Measurements from ENCODE around the gene IGSF21.
"Not testable (repeated sequence)": the region's sequence is repeated elsewhere in the genome, so short reads cannot be mapped to it uniquely, and the experiment has no call there.

The IGSF21 gene

DNA sequence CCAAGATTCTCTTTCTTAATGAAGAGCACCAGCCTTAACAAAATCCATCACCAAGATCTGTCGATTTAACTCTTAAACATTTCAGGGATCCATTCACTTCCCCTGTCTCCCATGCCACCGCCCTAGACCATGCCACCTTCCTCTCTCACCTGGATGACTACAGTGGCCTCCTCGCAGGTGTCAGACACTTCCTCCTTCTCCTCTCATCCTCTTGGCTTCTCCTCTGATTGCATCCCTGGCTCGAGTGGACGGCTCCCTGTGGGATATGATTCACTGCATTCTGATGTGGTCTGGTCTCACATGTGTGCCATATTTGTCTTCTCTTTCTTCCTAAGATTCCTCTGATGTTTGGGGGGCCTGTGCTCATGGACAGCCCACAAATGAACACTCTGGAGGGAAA is 306.7 kb downstream of the IGSF21 start:
- no peak for DNase-seq
- Histone ChIP-seq H3K9me3 (ENCODE audit: severe bottlenecking) (peaks cover 14% of the 10 kb centered on the region), H3K4me3 (ENCODE audit: low read depth, low read length) (no peak overlapping the region), H3K27ac (no peak overlapping the region), H3K27me3 (ENCODE audit: insufficient read depth, low read depth, severe bottlenecking) (no peaks in the 10 kb centered on the region), H3K36me3 (no peaks in the 10 kb centered on the region)
- TF ChIP-seq, protein P1, sequence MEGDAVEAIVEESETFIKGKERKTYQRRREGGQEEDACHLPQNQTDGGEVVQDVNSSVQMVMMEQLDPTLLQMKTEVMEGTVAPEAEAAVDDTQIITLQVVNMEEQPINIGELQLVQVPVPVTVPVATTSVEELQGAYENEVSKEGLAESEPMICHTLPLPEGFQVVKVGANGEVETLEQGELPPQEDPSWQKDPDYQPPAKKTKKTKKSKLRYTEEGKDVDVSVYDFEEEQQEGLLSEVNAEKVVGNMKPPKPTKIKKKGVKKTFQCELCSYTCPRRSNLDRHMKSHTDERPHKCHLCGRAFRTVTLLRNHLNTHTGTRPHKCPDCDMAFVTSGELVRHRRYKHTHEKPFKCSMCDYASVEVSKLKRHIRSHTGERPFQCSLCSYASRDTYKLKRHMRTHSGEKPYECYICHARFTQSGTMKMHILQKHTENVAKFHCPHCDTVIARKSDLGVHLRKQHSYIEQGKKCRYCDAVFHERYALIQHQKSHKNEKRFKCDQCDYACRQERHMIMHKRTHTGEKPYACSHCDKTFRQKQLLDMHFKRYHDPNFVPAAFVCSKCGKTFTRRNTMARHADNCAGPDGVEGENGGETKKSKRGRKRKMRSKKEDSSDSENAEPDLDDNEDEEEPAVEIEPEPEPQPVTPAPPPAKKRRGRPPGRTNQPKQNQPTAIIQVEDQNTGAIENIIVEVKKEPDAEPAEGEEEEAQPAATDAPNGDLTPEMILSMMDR (IDR thresholded peaks at IDR 0.05; ENCODE audit: low read depth, low read length), result no peak

DNA sequence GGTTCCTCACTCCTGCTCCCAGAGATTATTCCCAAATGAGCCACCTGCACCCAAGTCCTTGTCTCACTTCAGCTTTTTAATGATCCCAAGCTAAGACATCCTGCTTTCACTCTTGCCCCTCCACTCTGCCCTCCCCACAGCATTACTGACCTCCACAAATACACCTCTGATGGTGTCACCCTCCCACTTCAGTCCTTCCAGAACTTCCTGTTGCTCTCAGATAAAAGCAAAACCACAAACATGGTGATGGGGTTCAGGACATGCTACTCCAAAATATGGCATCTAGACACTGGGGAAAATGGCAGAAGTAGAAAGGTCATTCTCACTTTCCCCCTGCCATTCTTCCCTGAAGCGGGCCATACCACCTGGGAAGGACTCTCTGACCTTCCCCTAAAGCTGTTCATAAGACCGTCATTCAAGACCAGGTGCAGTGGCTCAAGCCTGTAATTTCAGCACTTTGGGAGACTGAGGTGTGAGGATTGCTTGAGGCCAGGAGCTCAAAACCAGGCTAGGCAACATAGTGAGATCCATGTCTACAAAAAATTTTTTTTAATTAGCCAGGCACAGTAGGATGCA is 307.4 kb downstream of the IGSF21 start:
- no peaks in the 10 kb centered on the region for H3K27me3 ChIP-seq (ENCODE audit: insufficient read depth, low read depth, severe bottlenecking)
- no peak overlapping the region for H3K27ac ChIP-seq
- peaks cover 14% of the 10 kb centered on the region for H3K9me3 ChIP-seq (ENCODE audit: severe bottlenecking)
- H3K4me3 ChIP-seq (ENCODE audit: low read depth, low read length), result no peak overlapping the region
- no peaks in the 10 kb centered on the region for H3K36me3 ChIP-seq
- DNase-seq, result no peak
- TF ChIP-seq, protein P1 (IDR thresholded peaks at IDR 0.05; ENCODE audit: low read depth, low read length), result no peak

DNA sequence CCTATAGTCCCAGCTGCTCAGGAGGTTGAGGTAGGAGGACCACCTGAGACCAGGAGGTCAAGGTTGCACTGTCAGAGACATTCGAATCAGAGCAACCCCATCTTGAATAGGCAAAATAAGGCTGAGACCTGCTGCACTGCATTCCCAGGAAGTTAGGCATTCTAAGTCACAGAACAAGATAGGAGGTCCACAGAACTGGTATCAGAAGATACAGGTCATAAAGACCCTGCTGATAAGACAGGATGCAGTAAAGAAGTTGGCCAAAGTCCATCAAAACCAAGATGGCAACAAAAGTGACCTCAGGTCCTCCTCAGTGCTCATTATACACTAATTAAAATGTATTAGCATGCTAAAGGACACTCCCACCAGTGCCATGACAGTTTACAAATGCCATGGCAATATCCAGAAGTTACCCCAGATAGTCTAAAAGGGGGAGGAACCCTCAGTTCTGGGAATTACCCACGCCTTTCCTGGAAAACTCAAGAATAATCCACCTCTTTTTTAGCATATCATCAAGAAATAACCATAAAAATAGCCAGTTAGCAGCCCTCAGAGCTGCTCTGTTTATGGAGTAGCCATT is 307.9 kb downstream of the IGSF21 start:
- Histone ChIP-seq H3K4me3 (ENCODE audit: low read depth, low read length) (no peak overlapping the region), H3K9me3 (ENCODE audit: severe bottlenecking) (peaks cover 14% of the 10 kb centered on the region), H3K27me3 (ENCODE audit: insufficient read depth, low read depth, severe bottlenecking) (no peaks in the 10 kb centered on the region), H3K27ac (no peak overlapping the region), H3K36me3 (no peaks in the 10 kb centered on the region)
- no peak for DNase-seq
- TF ChIP-seq, protein P1 (IDR thresholded peaks at IDR 0.05; ENCODE audit: low read depth, low read length), result no peak

DNA sequence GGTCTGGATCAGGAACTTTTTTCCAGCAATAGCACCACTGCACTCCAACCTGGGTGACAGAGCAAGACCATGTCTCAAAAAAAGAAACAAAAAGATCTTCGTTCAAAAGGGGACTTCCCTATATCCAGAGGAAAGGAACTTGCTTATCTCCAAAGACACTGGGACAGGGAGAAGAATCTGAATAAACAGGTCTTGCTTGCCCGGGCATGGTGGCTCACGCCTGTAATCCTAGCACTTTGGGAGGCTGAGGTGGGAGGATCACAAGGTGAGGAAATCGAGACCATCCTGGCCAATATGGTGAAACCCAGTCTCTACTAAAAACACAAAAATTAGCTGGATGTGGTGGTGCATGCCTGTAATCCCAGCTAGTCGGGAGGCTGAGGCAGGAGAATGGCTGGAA is 308.5 kb downstream of the IGSF21 start:
- peaks cover 14% of the 10 kb centered on the region for H3K9me3 ChIP-seq (ENCODE audit: severe bottlenecking)
- H3K27me3 ChIP-seq (ENCODE audit: insufficient read depth, low read depth, severe bottlenecking), result not testable (repeated sequence)

DNA sequence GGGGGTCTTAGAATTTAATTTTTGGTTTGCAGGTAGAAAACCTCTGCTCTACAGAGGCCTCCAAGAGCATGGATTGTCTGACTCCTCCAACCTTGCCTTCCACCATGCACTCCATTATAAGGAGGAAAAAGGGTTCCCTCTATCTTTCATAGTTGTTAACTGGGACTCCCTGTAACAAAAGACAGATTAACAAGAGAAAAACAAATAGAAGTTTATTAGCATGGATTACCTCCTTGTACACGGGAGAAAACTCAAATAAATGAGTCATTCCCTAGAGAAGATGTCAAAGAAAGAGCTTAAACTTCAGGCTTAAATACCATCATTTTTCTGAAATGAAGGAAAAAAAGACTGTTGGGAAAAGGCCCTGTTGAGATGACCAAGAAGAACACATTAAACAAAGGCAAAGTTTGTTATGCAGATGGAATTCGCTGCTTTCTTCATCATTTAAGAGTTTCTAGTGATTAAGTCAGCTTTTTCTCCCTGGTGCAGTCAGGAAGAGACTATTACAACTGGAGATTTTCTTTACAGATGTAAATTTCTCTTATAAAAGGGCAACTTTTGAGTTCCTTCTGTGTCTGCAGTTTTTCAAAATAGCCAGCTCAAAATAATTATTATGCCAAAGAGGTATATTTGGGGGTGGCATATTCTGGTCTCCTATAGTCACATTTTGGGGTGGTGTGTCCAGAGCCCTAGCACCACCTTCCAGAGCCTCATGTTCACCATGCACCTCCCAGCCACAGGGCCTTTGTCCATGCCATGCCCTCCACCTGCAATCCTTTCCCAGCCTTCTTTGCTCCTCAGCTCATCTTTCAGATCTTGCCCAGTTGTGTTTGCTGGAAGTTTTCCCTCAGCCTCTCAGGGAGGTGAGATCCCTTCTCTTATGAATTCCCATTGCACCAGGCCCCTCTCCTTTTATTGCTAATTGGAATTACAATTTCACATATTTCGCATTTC is 310.0 kb downstream of the IGSF21 start:
- H3K27me3 ChIP-seq (ENCODE audit: insufficient read depth, low read depth, severe bottlenecking), result no peaks in the 10 kb centered on the region
- H3K36me3 ChIP-seq, result no peaks in the 10 kb centered on the region
- TF ChIP-seq, protein P1 (IDR thresholded peaks at IDR 0.05; ENCODE audit: low read depth, low read length), result no peak
- no peak for DNase-seq
- no peak overlapping the region for H3K27ac ChIP-seq
- H3K4me3 ChIP-seq (ENCODE audit: low read depth, low read length), result no peak overlapping the region
- peaks cover 3% of the 10 kb centered on the region for H3K9me3 ChIP-seq (ENCODE audit: severe bottlenecking)

More for the DNA sequence above, 308.5 kb downstream of the IGSF21 start:
- H3K4me3 ChIP-seq (ENCODE audit: low read depth, low read length); DNase-seq; H3K27ac ChIP-seq; H3K36me3 ChIP-seq: not testable (repeated sequence)

Measured in WERI-Rb-1 (cell line).